HepG2 (cell line): ENCODE measurements around the gene UCP3. TPM values are rescaled to one million over a fixed set of nuclear protein-coding genes. Genes with fewer than 3 reads are reported as not detected.
A peak's percentile ranks its signal among the peaks of the same experiment; 100 is the strongest.

Experiments
- ARNT ChIP-seq: fragments of 450-650 bp; IDR thresholded peaks from 2 replicates; pipeline ENCODE4 v1.6.1; 2017
- BRF2 ChIP-seq: sonication (generic); formaldehyde crosslinking; IDR thresholded peaks from 2 replicates; pipeline ENCODE4 v1.8.1; 2022; ENCODE audit warnings: mild to moderate bottlenecking, missing genetic modification reagents
- E2F2 ChIP-seq: sonication (generic); formaldehyde crosslinking; IDR thresholded peaks from 2 replicates; pipeline ENCODE4 v1.4.0; 2020; ENCODE audit warnings: missing genetic modification reagents, borderline replicate concordance
- GABPA ChIP-seq, 2 experiments: IDR thresholded peaks; 2 replicates each; pipeline ENCODE4 v1.6.1; 2011 to 2016; ENCODE audit warnings: low read depth in 2 of 2, low read length in 1 of 2, missing biosample characterization in 1 of 2, missing genetic modification characterization in 1 of 2
- JARID2 ChIP-seq: sonication (generic); formaldehyde crosslinking; IDR thresholded peaks from 2 replicates; pipeline ENCODE4 v1.8.1; 2023; ENCODE audit warnings: missing genetic modification reagents, inconsistent platforms; ENCODE audit not compliant: insufficient replicate concordance
- PHB2 ChIP-seq: fragments of 450-650 bp; IDR thresholded peaks from 2 replicates; pipeline ENCODE4 v1.6.1; 2018; ENCODE audit not compliant: partially characterized antibody
- SMC3 ChIP-seq: IDR thresholded peaks from 2 replicates; pipeline ENCODE4 v1.6.1; 2011; ENCODE audit warnings: low read length, improper control_type of control experiment
- SRF ChIP-seq: IDR thresholded peaks from 2 replicates; pipeline ENCODE4 v1.6.1; 2011; ENCODE audit warnings: mild to moderate bottlenecking, low read depth, low read length, moderate library complexity
- SRSF1 ChIP-seq: fragments of 200-400 bp; formaldehyde crosslinking; optimal IDR thresholded peaks from 2 replicates; pipeline ENCODE3; 2017; ENCODE audit warnings: mild to moderate bottlenecking, low read depth, low read length, moderate library complexity
- USF2 ChIP-seq, 2 experiments: sonication (generic) in 1 of 2; formaldehyde crosslinking in 1 of 2; IDR thresholded peaks; 2 replicates each; pipeline versions ENCODE4 v1.5.1 to v1.6.1; 2011 to 2020; ENCODE audit warnings: borderline replicate concordance in 1 of 2, low read depth in 1 of 2, low read length in 1 of 2, mild to moderate bottlenecking in 1 of 2, missing genetic modification reagents in 1 of 2, moderate library complexity in 1 of 2
- ZMAT3 ChIP-seq: sonication (generic); formaldehyde crosslinking; conservative IDR thresholded peaks from 2 replicates; pipeline ENCODE4 v1.7.0; 2021; ENCODE audit warnings: missing genetic modification reagents
- ZNF329 ChIP-seq: sonication (generic); formaldehyde crosslinking; IDR thresholded peaks from 2 replicates; pipeline ENCODE4 v1.9.0; 2021; ENCODE audit warnings: low read depth, mild to moderate bottlenecking, missing genetic modification reagents
- ZNF333 ChIP-seq: sonication (generic); formaldehyde crosslinking; IDR thresholded peaks from 2 replicates; pipeline ENCODE4 v1.4.0; 2020; ENCODE audit warnings: mild to moderate bottlenecking, missing genetic modification reagents, borderline replicate concordance
- ZNF589 ChIP-seq: sonication (generic); formaldehyde crosslinking; conservative IDR thresholded peaks from 2 replicates; pipeline ENCODE4 v1.8.0; 2022; ENCODE audit warnings: mild to moderate bottlenecking, moderate library complexity, missing genetic modification reagents
- ZNF747 ChIP-seq: sonication (generic); formaldehyde crosslinking; IDR thresholded peaks from 2 replicates; pipeline ENCODE4 v1.8.1; 2023; ENCODE audit warnings: missing genetic modification reagents, mild to moderate bottlenecking, borderline replicate concordance
- ZNF775 ChIP-seq: sonication (generic); formaldehyde crosslinking; IDR thresholded peaks from 2 replicates; pipeline ENCODE4 v1.4.0; 2020; ENCODE audit warnings: missing genetic modification reagents, mild to moderate bottlenecking, moderate library complexity, borderline replicate concordance
- ZNF781 ChIP-seq: sonication (generic); formaldehyde crosslinking; IDR thresholded peaks from 2 replicates; pipeline ENCODE4 v1.5.1; 2020; ENCODE audit warnings: borderline replicate concordance, mild to moderate bottlenecking, missing genetic modification reagents; ENCODE audit errors: not compliant biosample characterization
- polyA plus RNA-seq, 8 experiments: library from polyadenylated mRNA; depleted of rRNA in 3 of 8; stranded (reverse) in 7 of 8; unstranded in 1 of 8; fragments of >200 nt; fragmentation: Illumina TruSeq in 4 of 8; extraction: Trizol in 4 of 8; gene quantifications; 2 replicates each; pipeline versions ENCODE4 v1.2.1 to v1.2.3, GENCODE V29; 2011 to 2016; ENCODE audit warnings: low read depth in 4 of 8, missing spikeins in 1 of 8, mixed read lengths in 1 of 8; ENCODE audit not compliant: insufficient read depth in 1 of 8
- total RNA-seq, 5 experiments: library from RNA; depleted of rRNA; stranded (reverse); fragments of >200 nt; fragmentation: Illumina TruSeq; extraction: Trizol; gene quantifications; 2 replicates each; pipeline ENCODE4 v1.2.3, GENCODE V29; 2016; ENCODE audit warnings: low read depth in 1 of 5
- TF ChIP-seq, protein P1 (sequence below): sonication (generic); formaldehyde crosslinking; IDR thresholded peaks from 2 replicates; pipeline ENCODE4 v1.5.0; 2020; ENCODE audit warnings: mild to moderate bottlenecking, missing genetic modification reagents
- TF ChIP-seq, protein P2 (sequence below): sonication (generic); formaldehyde crosslinking; IDR thresholded peaks from 2 replicates; pipeline ENCODE4 v1.5.1; 2020; ENCODE audit warnings: mild to moderate bottlenecking, missing genetic modification reagents, borderline replicate concordance

Gene UCP3
- total and polyA plus RNA-seq, 2 of the 13 experiments (the other 11 are each of a cell fraction or from before 2014, with no cell fraction given), result 0.37 TPM; not detected in 1

DNA sequence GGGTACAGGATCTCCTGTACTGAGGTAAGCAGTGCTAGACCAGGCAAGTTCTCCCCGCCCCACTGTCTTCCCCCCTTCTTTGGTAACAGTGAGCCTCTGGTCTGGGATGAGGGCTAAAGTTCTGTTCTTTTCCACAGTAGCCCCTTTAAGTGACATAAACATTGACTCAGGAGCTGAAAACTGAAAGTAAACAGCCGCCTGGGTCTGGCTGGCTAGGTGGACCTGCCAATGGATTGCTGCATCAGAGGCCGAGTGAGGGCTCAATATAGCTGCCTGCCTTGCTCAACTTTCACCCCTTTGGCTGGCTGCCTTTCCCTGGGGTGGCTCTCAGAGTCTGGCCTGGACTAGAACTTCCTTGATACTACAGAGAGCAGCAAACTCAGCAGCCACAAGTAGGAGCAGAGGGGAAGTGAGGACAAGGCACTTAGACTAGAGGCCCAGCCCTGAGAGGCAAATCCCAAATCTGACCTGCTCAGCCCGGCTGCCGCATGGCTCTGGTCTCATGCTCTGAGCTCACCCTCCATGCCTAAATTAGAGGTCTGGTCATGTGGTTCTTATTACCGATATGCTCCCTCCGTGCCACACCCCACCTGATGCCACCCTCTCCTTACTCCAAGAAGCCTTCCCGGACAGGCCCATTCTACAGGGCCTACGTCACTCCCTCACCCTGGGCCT is 9.6 kb upstream of the UCP3 start (continued):
- TF ChIP-seq, protein P1, sequence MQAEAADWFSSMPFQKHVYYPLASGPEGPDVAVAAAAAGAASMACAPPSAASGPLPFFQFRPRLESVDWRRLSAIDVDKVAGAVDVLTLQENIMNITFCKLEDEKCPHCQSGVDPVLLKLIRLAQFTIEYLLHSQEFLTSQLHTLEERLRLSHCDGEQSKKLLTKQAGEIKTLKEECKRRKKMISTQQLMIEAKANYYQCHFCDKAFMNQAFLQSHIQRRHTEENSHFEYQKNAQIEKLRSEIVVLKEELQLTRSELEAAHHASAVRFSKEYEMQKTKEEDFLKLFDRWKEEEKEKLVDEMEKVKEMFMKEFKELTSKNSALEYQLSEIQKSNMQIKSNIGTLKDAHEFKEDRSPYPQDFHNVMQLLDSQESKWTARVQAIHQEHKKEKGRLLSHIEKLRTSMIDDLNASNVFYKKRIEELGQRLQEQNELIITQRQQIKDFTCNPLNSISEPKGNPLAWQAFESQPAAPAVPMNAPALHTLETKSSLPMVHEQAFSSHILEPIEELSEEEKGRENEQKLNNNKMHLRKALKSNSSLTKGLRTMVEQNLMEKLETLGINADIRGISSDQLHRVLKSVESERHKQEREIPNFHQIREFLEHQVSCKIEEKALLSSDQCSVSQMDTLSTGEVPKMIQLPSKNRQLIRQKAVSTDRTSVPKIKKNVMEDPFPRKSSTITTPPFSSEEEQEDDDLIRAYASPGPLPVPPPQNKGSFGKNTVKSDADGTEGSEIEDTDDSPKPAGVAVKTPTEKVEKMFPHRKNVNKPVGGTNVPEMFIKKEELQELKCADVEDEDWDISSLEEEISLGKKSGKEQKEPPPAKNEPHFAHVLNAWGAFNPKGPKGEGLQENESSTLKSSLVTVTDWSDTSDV (CRISPR knock-in tag), result no peak
- TF ChIP-seq BRF2 (CRISPR knock-in tag) (no peak), ZNF781 (CRISPR knock-in tag) (no peak), E2F2 (CRISPR knock-in tag) (no peak), ZNF775 (CRISPR knock-in tag) (no peak), USF2 (IDR thresholded peaks at IDR 0.05; ENCODE audit: low read depth, low read length) (no peak), USF2 (CRISPR knock-in tag; IDR thresholded peaks at IDR 0.05; ENCODE audit: borderline replicate concordance) (no peak), SRSF1 (no peak), ZMAT3 (CRISPR knock-in tag) (no peak), ZNF329 (no peak), ZNF333 (CRISPR knock-in tag) (no peak), SRF (no peak), PHB2 (no peak), ZNF589 (CRISPR knock-in tag) (no peak), JARID2 (no peak), GABPA (IDR thresholded peaks at IDR 0.05; ENCODE audit: low read depth, low read length) (no peak), GABPA (CRISPR knock-in tag; IDR thresholded peaks at IDR 0.05; ENCODE audit: low read depth) (no peak), ARNT (no peak), ZNF747 (CRISPR knock-in tag) (peak; percentile 75; the same call in 1 of the 2 replicates), SMC3 (no peak)
- TF ChIP-seq, protein P2, sequence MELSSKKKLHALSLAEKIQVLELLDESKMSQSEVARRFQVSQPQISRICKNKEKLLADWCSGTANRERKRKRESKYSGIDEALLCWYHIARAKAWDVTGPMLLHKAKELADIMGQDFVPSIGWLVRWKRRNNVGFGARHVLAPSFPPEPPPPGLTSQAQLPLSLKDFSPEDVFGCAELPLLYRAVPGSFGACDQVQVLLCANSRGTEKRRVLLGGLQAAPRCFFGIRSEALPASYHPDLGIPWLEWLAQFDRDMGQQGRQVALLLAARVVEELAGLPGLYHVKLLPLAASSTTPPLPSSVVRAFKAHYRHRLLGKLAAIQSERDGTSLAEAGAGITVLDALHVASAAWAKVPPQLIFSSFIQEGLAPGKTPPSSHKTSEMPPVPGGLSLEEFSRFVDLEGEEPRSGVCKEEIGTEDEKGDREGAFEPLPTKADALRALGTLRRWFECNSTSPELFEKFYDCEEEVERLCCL (CRISPR knock-in tag), result no peak
